A673 (cell line): Measurements from ENCODE around the gene IL12RB1. TPM values are rescaled to one million over a fixed set of nuclear protein-coding genes. Genes with fewer than 3 reads are reported as not detected.

ENCODE experiments used
- BruUV-seq: library from RNA; stranded (reverse); fragments of 400-500 nt; replicated peaks from 2 replicates; lab custom pipeline; 2021; lab: Mats Ljungman, UMichigan
- CTCF ChIA-PET: fragments of 300-600 bp; sonication (Branson Sonifier 250); formaldehyde crosslinking; loops from one replicate; lab custom pipeline; 2022; ENCODE audit warnings: antibody characterized with exemption; lab: Charles Lee
- POLR2A ChIA-PET: fragments of 300-600 bp; sonication (Branson Sonifier 250); formaldehyde crosslinking; loops from one replicate; lab custom pipeline; 2022; ENCODE audit warnings: antibody characterized with exemption; ENCODE audit not compliant: low non-redundant PET; lab: Charles Lee
- DNase-seq: peaks from one replicate; pipeline ENCODE4 v3.0.0-alpha.2; 2015; ENCODE audit warnings: low spot score
- H3K27ac ChIP-seq: fragments of 200-600 bp; sonication (generic); 2 replicates; pipeline ENCODE4 v1.5.1; 2016; ENCODE audit warnings: mixed run types, low read depth, mild to moderate bottlenecking, mixed read lengths, antibody characterized with exemption, low read length; ENCODE audit not compliant: poor library complexity, severe bottlenecking
- H3K27me3 ChIP-seq: fragments of 200-600 bp; sonication (generic); replicated peaks from 2 replicates; pipeline ENCODE4 v1.6.1; 2017; ENCODE audit warnings: mixed run types, low read depth, mild to moderate bottlenecking, mixed read lengths, antibody characterized with exemption, low read length; ENCODE audit not compliant: insufficient read depth, poor library complexity
- H3K36me3 ChIP-seq: fragments of 200-600 bp; sonication (generic); 2 replicates; pipeline ENCODE4 v1.6.1; 2016; ENCODE audit warnings: mixed run types, mild to moderate bottlenecking, mixed read lengths, antibody characterized with exemption, low read length; ENCODE audit not compliant: insufficient read depth, poor library complexity, severe bottlenecking
- H3K4me1 ChIP-seq: fragments of 200-600 bp; sonication (generic); 2 replicates; pipeline ENCODE4 v1.6.1; 2017; ENCODE audit warnings: mixed run types, mild to moderate bottlenecking, mixed read lengths, antibody characterized with exemption, low read length; ENCODE audit not compliant: insufficient read depth, poor library complexity, severe bottlenecking
- H3K4me3 ChIP-seq: fragments of 200-600 bp; sonication (generic); 2 replicates; pipeline ENCODE4 v1.5.1; 2016; ENCODE audit warnings: low read depth, mixed run types, mild to moderate bottlenecking, mixed read lengths, low read length; ENCODE audit not compliant: poor library complexity, severe bottlenecking
- H3K9me3 ChIP-seq: fragments of 200-600 bp; sonication (generic); 2 replicates; pipeline ENCODE4 v1.6.1; 2016; ENCODE audit warnings: mixed run types, low read depth, mild to moderate bottlenecking, mixed read lengths, antibody characterized with exemption, low read length; ENCODE audit not compliant: poor library complexity, severe bottlenecking
- EZH2 ChIP-seq: fragments of 200-600 bp; sonication (generic); IDR thresholded peaks from 2 replicates; pipeline ENCODE4 v1.6.1; 2017; ENCODE audit warnings: borderline replicate concordance, low read depth, mild to moderate bottlenecking, mixed read lengths, antibody characterized with exemption, low read length; ENCODE audit not compliant: poor library complexity, severe bottlenecking
- intact Hi-C: fragments of 100-400 bp; cut with micrococcal nuclease; formaldehyde crosslinking; loops from one replicate; pipeline ENCODE4 v1.10.0; 2022; ENCODE audit not compliant: unreplicated experiment
- total RNA-seq: library from RNA; stranded (reverse); gene quantifications from 2 replicates; pipeline ENCODE4 v1.2.3, GENCODE V29; 2021
- TF ChIP-seq, protein P1 (sequence below): fragments of 300-800, 200-600 bp; sonication (generic); conservative IDR thresholded peaks from 2 replicates; pipeline ENCODE4 v1.5.1; 2017; ENCODE audit warnings: low read depth, mild to moderate bottlenecking, antibody characterized with exemption, low read length, moderate library complexity, mixed read lengths

The IL12RB1 gene
- total RNA-seq, 1 experiment from 2014 or later = not detected

DNA sequence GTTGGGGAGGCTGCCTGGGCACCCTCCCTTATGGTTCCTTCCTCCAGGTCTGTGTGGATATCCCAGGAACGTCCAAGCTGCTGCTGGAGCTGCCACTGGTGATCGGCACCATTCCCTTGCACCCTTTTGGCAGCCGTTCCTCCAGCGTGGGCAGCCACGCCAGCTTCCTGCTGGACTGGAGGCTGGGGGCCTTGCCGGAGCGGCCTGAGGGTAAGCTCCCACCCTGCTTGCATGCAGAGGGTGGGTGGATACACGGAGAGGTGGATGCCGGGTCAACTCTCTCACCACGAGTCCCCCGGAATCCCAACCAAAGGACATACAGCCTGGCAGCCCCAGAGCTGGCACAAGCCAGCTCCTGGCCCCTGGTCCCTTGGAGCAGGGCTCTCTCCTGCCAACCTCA, 76.6 kb downstream of the IL12RB1 start:
- no peak for DNase-seq
- H3K36me3 ChIP-seq = peaks cover 36% of the 10 kb centered on the region
- H3K9me3 ChIP-seq = no peaks in the 10 kb centered on the region
- no peak for TF ChIP-seq EZH2
- TF ChIP-seq, protein P1, sequence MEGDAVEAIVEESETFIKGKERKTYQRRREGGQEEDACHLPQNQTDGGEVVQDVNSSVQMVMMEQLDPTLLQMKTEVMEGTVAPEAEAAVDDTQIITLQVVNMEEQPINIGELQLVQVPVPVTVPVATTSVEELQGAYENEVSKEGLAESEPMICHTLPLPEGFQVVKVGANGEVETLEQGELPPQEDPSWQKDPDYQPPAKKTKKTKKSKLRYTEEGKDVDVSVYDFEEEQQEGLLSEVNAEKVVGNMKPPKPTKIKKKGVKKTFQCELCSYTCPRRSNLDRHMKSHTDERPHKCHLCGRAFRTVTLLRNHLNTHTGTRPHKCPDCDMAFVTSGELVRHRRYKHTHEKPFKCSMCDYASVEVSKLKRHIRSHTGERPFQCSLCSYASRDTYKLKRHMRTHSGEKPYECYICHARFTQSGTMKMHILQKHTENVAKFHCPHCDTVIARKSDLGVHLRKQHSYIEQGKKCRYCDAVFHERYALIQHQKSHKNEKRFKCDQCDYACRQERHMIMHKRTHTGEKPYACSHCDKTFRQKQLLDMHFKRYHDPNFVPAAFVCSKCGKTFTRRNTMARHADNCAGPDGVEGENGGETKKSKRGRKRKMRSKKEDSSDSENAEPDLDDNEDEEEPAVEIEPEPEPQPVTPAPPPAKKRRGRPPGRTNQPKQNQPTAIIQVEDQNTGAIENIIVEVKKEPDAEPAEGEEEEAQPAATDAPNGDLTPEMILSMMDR = no peak
- ChIA-PET POLR2A (no interaction called here), CTCF (no interaction called here)
- BruUV-seq = no TSS peak
- H3K4me1 ChIP-seq = peaks cover 8% of the 10 kb centered on the region
- no peaks in the 10 kb centered on the region for H3K27me3 ChIP-seq
- no peak overlapping the region for H3K4me3 ChIP-seq
- no peak overlapping the region for H3K27ac ChIP-seq
- intact Hi-C loops = no loop called here

DNA sequence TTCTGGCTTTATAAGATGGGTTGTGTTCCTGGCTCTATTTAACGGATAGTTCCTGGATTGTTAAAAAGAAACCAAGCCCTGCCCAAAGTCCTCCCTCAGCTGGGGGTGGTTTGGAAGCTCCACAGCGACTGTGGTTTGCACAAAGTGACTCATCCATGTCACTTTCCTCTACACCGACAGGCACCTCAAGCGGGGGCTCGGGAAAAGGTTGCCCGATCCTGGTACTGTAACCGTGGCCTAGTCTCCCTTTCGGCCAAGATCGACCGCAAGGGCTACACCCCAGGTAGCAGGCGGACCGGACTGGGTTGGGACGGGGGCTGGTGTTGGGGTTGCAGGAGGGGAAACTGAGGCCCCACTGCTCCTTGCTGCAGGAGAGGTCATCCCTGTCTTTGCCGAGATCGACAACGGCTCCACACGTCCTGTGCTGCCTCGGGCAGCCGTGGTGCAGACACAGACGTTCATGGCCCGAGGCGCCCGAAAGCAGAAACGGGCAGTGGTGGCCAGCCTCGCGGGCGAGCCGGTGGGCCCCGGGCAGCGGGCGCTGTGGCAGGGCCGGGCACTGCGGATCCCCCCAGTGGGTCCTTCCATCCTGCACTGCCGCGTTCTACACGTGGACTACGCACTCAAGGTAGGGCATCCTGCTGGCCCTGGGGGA, 77.2 kb downstream of the IL12RB1 start:
- Histone ChIP-seq H3K36me3 (peaks cover 33% of the 10 kb centered on the region), H3K4me3 (no peak overlapping the region), H3K9me3 (no peaks in the 10 kb centered on the region), H3K4me1 (peaks cover 8% of the 10 kb centered on the region), H3K27me3 (no peaks in the 10 kb centered on the region), H3K27ac (no peak overlapping the region)
- DNase-seq = no peak
- intact Hi-C loops = loop anchor here (5.0 kb wide), 3 partner anchors 143 to 243 kb away; partner anchors contain the start of gene PIK3R2
- TF ChIP-seq, protein P1 = no peak
- TF ChIP-seq EZH2 = no peak
- POLR2A ChIA-PET = interaction anchor here (0.6 kb wide), 1 partner anchor 199 kb away, joined by 3 read pairs; no protein-coding TSS in a partner anchor
- BruUV-seq = no TSS peak
- CTCF ChIA-PET = interaction anchor here (0.5 kb wide), 1 partner anchor 70 kb away, joined by 3 read pairs; no protein-coding TSS in a partner anchor

Other genes with a start within 250 kb of the IL12RB1 start
- gene JAK3, start 239.0 kb downstream of the IL12RB1 start, total RNA-seq = 2.4 and 2.5 TPM in 2 replicates
- gene RPL18A, start 227.0 kb downstream of the IL12RB1 start, total RNA-seq = 1,852 and 1,889 TPM in 2 replicates
- not detected in 2 replicates for gene SLC5A5, start 215.0 kb downstream of the IL12RB1 start, total RNA-seq
- gene CCDC124, start 153.9 kb downstream of the IL12RB1 start, total RNA-seq = 131 and 135 TPM in 2 replicates
- 63.5 and 81.2 TPM in 2 replicates for gene KCNN1, start 119.8 kb downstream of the IL12RB1 start, total RNA-seq
- gene ARRDC2, start 78.8 kb downstream of the IL12RB1 start, total RNA-seq = 11.7 and 13.3 TPM in 2 replicates
- gene MAST3, start 10.8 kb upstream of the IL12RB1 start, total RNA-seq = 5.1 and 7.9 TPM in 2 replicates
- 38.1 and 41.9 TPM in 2 replicates for gene PIK3R2, start 66.2 kb upstream of the IL12RB1 start, total RNA-seq
- not detected in 2 replicates for gene IFI30, start 86.9 kb upstream of the IL12RB1 start, total RNA-seq
- 20.2 and 21.3 TPM in 2 replicates for gene MPV17L2, start 106.3 kb upstream of the IL12RB1 start, total RNA-seq
- 2.9 and 4.2 TPM in 2 replicates for gene RAB3A, start 117.1 kb upstream of the IL12RB1 start, total RNA-seq
- not detected in 2 replicates for gene PDE4C, start 139.5 kb upstream of the IL12RB1 start, total RNA-seq
- gene IQCN, start 187.5 kb upstream of the IL12RB1 start, total RNA-seq = 10.2 and 12.0 TPM in 2 replicates
- 128 and 136 TPM in 2 replicates for gene JUND, start 194.7 kb upstream of the IL12RB1 start, total RNA-seq
- 252 and 262 TPM in 2 replicates for gene LSM4, start 236.1 kb upstream of the IL12RB1 start, total RNA-seq